HG02642 (cell line): Measurements from ENCODE around the gene CDKN3.
"Not testable (repeated sequence)": the region's sequence is repeated elsewhere in the genome, so short reads cannot be mapped to it uniquely, and the experiment has no call there.

Experiments used
- ATAC-seq: cut with Tn5 transposase; IDR thresholded peaks from one replicate; pipeline ENCODE4 v1.9.1; 2021; ENCODE audit warnings: mild to moderate bottlenecking; ENCODE audit not compliant: unreplicated experiment, poor library complexity

CDKN3 gene

GRCh38 chr14:54451961-54452360 lies 55.2 kb downstream of the CDKN3 start:
- ATAC-seq = no peak

- ATAC-seq = no peak
These were observed 56.4 kb downstream of the CDKN3 start for GRCh38 chr14:54453252-54453651.

- not testable (repeated sequence) for ATAC-seq
These were observed 57.2 kb downstream of the CDKN3 start for GRCh38 chr14:54453990-54454389.

- no peak for ATAC-seq
These were observed 58.6 kb downstream of the CDKN3 start for GRCh38 chr14:54455363-54455762.

- not testable (repeated sequence) for ATAC-seq
These were observed 60.2 kb downstream of the CDKN3 start for GRCh38 chr14:54456820-54457608.

- no peak for ATAC-seq
These were observed 60.8 kb downstream of the CDKN3 start for GRCh38 chr14:54457609-54457996.

- not testable (repeated sequence) for ATAC-seq
These were observed 61.7 kb downstream of the CDKN3 start for GRCh38 chr14:54458536-54458935.

- ATAC-seq = no peak
These were observed 62.3 kb downstream of the CDKN3 start for GRCh38 chr14:54459106-54459505.

- ATAC-seq = no peak
These were observed 65.2 kb downstream of the CDKN3 start for GRCh38 chr14:54462048-54462447.

GRCh38 chr14:54465654-54466053 lies 68.8 kb downstream of the CDKN3 start:
- ATAC-seq = no peak

- no peak for ATAC-seq
These were observed 70.5 kb downstream of the CDKN3 start for GRCh38 chr14:54467280-54467679.
